ENCODE results near the gene VTA1. TPM values are rescaled to one million over a fixed set of nuclear protein-coding genes. Genes with fewer than 3 reads are reported as not detected.

Gene VTA1
- total RNA-seq, 2 donors from 2014 or later = 46.3 to 56.6 TPM

GRCh38 chr6:142251930-142252445 lies 104.9 kb downstream of the VTA1 start:
- Histone ChIP-seq H3K36me3 (no peaks in the 10 kb centered on the region), H3K27ac (no peak overlapping the region), H3K4me3 (no peak overlapping the region), H3K4me1 (no peaks in the 10 kb centered on the region), H3K9ac (ENCODE audit: low read depth in 2 of 2, low read length in 2 of 2) (no peak overlapping the region), H3K9me3 (no peaks in the 10 kb centered on the region), H3K27me3 (no peaks in the 10 kb centered on the region)
- intact Hi-C loops (cut with DNase I) = no loop called here
- no peak for DNase-seq
- TF ChIP-seq CTCF (IDR thresholded peaks at IDR 0.05) = no peak

GRCh38 chr6:142254513-142254912 lies 107.5 kb downstream of the VTA1 start:
- TF ChIP-seq CTCF (IDR thresholded peaks at IDR 0.05) = no peak
- Histone ChIP-seq H3K9me3 (no peaks in the 10 kb centered on the region), H3K36me3 (no peaks in the 10 kb centered on the region), H3K9ac (ENCODE audit: low read depth in 2 of 2, low read length in 2 of 2) (no peak overlapping the region), H3K4me3 (no peak overlapping the region), H3K27me3 (no peaks in the 10 kb centered on the region), H3K4me1 (no peaks in the 10 kb centered on the region), H3K27ac (no peak overlapping the region)
- no peak for DNase-seq
- intact Hi-C loops (cut with DNase I) = no loop called here

GRCh38 chr6:142255785-142256184 lies 108.7 kb downstream of the VTA1 start:
- TF ChIP-seq CTCF (IDR thresholded peaks at IDR 0.05) = no peak
- DNase-seq = no peak
- intact Hi-C loops (cut with DNase I) = no loop called here
- Histone ChIP-seq H3K27me3 (no peaks in the 10 kb centered on the region), H3K9ac (ENCODE audit: low read depth in 2 of 2, low read length in 2 of 2) (no peak overlapping the region), H3K36me3 (no peaks in the 10 kb centered on the region), H3K27ac (no peak overlapping the region), H3K9me3 (no peaks in the 10 kb centered on the region), H3K4me3 (no peak overlapping the region), H3K4me1 (no peaks in the 10 kb centered on the region)

GRCh38 chr6:142258305-142258704 lies 111.2 kb downstream of the VTA1 start:
- no peak overlapping the region for H3K4me3 ChIP-seq
- no peaks in the 10 kb centered on the region for H3K27me3 ChIP-seq
- H3K36me3 ChIP-seq = no peaks in the 10 kb centered on the region
- DNase-seq = no peak
- no peak for TF ChIP-seq CTCF (IDR thresholded peaks at IDR 0.05)
- no peaks in the 10 kb centered on the region for H3K9me3 ChIP-seq
- no peak overlapping the region for H3K9ac ChIP-seq (ENCODE audit: low read depth in 2 of 2, low read length in 2 of 2)
- intact Hi-C loops (cut with DNase I) = no loop called here
- no peaks in the 10 kb centered on the region for H3K4me1 ChIP-seq
- no peak overlapping the region for H3K27ac ChIP-seq

- no peak overlapping the region for H3K4me3 ChIP-seq
- TF ChIP-seq CTCF (IDR thresholded peaks at IDR 0.05) = no peak
- no peaks in the 10 kb centered on the region for H3K4me1 ChIP-seq
- no peaks in the 10 kb centered on the region for H3K9me3 ChIP-seq
- no peak overlapping the region for H3K27ac ChIP-seq
- H3K9ac ChIP-seq (ENCODE audit: low read depth in 2 of 2, low read length in 2 of 2) = no peak overlapping the region
- H3K36me3 ChIP-seq = no peaks in the 10 kb centered on the region
- H3K27me3 ChIP-seq = no peaks in the 10 kb centered on the region
- intact Hi-C loops (cut with DNase I) = no loop called here
- no peak for DNase-seq
These were observed 111.7 kb downstream of the VTA1 start for GRCh38 chr6:142258757-142259156.
